GM12865 (cell line): Measurements from ENCODE around the gene ARHGEF38.

ENCODE experiments used
- DNase-seq: peaks from one replicate; pipeline ENCODE4 v3.0.0; 2010; ENCODE audit warnings: low read depth
- H3K4me3 ChIP-seq: 2 replicates; pipeline ENCODE4 v1.5.1; 2011; ENCODE audit warnings: mild to moderate bottlenecking, low read depth, low read length, control low read depth
- TF ChIP-seq, protein P1 (sequence below): IDR thresholded peaks from 2 replicates; pipeline ENCODE4 v1.5.1; 2011; ENCODE audit warnings: low read length, control low read depth, low read depth, inconsistent platforms; ENCODE audit not compliant: insufficient read depth; ENCODE audit errors: missing control alignments

Gene ARHGEF38

DNA sequence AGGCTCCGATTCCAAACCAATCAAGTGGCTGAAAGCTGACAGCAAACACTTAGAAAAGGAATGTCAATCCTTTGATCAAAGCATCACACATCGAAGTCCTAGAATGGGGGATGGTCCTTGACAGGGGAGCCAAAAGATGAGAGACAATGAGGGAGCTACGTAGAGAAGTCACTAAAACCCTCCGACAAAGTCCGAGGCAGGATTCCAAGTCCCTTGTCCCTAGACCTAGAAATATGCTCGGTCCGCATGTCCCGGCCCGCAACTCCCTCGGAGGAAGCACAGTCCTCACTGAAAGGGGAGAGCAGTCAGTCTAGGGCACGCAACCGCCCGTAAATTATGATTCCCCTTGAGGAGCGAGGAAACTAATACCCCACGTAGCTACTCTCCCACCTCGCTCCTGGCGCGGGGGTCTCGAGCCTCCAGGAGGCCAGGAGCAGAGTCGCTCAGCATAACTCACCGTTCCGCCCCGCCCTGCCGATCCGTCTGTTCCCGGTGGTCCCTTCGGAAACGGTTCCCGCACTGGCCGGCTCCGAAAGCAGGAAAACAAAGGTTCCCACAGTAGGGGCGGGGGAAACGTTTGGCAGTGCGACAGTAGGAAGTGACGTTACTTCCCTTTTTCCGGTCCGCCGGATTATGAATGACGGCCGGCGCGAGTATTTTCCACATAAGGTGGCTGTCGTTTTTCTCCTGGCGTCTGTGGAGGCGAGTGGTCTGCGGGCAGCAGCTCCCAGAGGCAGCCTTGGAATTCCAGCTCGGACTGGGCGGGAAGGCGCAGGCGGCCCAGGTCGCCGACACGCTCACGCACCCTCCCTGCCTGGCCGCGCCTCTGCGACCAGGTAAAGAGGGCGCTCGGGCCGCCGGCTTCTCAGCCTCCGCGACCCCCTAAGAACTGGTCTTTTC, 156.0 kb downstream of the ARHGEF38 start, which contains the start of the genes GSTCD and INTS12:
Gene GSTCD (plus strand): TSS at position 604 of the 900 bp plus-strand sequence. CDS start 8,830 bp downstream, outside the sequence.
Gene INTS12 (minus strand): TSS at position 509 of the 900 bp plus-strand sequence. CDS start 8,684 bp downstream, outside the sequence.
- DNase-seq: peak; percentile 94
- peak within 1 kb of the TSS; percentile 77 for H3K4me3 ChIP-seq
- TF ChIP-seq, protein P1, sequence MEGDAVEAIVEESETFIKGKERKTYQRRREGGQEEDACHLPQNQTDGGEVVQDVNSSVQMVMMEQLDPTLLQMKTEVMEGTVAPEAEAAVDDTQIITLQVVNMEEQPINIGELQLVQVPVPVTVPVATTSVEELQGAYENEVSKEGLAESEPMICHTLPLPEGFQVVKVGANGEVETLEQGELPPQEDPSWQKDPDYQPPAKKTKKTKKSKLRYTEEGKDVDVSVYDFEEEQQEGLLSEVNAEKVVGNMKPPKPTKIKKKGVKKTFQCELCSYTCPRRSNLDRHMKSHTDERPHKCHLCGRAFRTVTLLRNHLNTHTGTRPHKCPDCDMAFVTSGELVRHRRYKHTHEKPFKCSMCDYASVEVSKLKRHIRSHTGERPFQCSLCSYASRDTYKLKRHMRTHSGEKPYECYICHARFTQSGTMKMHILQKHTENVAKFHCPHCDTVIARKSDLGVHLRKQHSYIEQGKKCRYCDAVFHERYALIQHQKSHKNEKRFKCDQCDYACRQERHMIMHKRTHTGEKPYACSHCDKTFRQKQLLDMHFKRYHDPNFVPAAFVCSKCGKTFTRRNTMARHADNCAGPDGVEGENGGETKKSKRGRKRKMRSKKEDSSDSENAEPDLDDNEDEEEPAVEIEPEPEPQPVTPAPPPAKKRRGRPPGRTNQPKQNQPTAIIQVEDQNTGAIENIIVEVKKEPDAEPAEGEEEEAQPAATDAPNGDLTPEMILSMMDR: no peak

DNA sequence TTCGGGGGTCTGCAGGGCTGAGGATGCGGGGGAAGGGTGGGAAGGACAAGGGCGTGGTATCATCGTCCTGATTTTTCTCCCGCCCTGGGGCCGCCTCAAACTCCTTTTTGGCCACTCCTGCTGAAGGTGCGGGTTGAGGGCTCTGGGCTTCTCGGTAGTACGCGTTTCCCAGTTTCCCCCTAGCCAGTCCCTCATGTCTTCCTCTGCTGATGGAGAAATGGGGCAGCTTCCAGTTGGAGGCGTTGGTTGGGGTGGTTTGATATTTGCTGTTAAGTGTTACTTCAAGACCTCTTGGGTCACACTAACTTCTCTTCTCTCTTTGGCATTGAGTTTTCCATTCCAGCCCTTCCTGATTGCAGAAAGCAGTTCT, 156.6 kb downstream of the ARHGEF38 start:
- peak; percentile 40 for DNase-seq
- TF ChIP-seq, protein P1: no peak
- peak overlapping the region; percentile 77 for H3K4me3 ChIP-seq

DNA sequence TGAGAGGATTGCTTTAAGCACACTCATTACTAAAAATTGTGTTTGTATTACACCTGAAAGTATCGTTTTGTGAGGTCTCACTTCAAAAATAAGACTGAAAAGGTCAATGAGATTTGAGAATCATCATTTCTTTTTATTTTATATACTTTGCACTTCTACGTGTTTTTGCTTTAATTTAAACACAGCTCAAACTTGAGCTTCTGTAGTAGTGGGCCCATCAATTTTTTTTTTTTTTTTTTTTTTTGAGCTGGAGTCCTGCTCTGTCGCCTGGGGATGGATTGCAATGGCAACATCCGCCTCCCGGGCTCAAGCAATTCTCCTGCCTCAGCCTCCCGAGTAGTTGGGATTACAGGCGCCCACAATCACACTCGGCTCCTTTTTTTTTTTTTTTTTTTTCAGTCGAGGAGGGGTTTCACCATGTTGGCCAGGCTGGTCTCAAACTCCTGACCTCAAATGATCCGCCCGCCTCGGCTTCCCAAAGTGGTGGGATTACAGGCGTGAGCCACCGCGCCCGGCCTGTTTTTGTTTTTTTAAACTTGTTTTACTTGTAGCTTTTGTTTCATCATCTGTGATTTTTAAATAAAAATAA, 157.7 kb downstream of the ARHGEF38 start:
- peak overlapping the region; percentile 77 for H3K4me3 ChIP-seq
- no peak for DNase-seq
- TF ChIP-seq, protein P1: no peak

DNA sequence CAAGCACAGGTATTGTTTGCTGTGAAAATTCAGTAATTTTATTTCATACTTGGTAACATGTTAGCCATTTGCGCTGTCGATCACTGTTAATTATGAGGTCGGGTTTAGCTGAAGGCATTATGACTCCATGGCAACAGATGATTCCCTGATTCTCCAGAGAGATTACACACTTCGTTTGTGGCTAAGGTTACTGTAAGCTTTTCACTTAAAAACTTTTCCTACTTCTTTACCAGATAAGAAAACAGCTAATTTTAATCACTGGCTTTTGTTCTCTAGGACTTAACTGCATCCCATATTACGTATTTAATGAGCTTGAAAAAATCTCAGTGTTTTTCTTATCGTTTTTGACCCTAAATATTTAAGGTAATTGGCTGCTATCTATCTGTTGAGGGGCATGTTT, 158.3 kb downstream of the ARHGEF38 start:
- DNase-seq: no peak
- H3K4me3 ChIP-seq: no peak overlapping the region
- TF ChIP-seq, protein P1: no peak

DNA sequence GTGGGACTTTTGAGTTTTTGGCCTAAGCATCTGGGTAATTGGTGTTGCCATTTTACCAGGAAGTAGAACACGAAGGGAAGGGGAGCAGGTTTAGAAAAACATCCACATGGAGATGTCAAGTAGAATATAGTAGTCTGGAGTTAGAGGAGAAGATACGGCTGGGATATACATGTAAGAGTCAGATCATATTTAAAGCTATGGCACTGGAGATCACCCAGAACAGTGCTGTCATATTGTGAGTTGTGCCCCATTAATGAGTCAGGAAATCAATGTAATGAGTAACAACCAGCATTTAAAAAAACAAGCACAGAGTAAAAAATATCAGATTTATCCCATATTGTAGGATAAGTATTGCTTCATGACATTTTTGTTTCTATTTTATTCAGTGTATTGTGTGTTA, 160.3 kb downstream of the ARHGEF38 start:
- TF ChIP-seq, protein P1: no peak
- H3K4me3 ChIP-seq: no peak overlapping the region
- DNase-seq: no peak

DNA sequence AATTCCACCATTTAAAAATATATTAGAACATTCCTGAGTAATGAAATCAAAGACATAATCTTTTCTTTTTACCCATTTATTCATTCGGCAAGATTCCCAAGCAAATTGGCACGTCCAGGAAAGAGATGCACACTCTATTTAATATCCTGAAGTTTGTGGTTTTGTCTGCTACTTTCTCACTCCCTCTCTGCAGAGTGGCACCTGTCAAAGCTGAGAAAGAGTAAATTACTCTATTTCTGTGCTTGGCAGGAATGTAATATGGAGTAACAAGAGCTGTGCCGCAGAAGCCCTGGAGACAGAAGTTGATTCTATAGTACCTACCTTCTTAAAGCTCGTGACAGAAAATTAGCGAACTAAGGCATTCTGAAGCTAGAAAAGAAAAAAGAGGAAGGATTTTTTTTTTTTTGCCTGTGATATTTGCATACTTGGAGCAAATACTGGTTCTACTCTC, 161.7 kb downstream of the ARHGEF38 start:
- peak overlapping the region; percentile 43 for H3K4me3 ChIP-seq
- peak; percentile 34 for DNase-seq
- TF ChIP-seq, protein P1: no peak
